Naive thymus-derived CD4-positive, alpha-beta T cell (primary cell): ENCODE data around the gene SLC52A3. TPM values are rescaled to one million over a fixed set of nuclear protein-coding genes. Genes with fewer than 3 reads are reported as not detected.

ENCODE experiments used
- polyA plus RNA-seq, 2 donors: library from polyadenylated mRNA; unstranded; fragments of 300-500 nt; fragmentation: Illumina TruSeq; gene quantifications; one replicate each; pipeline ENCODE4 v1.2.3, GENCODE V29; 2021
- total RNA-seq, 6 experiments: library from RNA in 5 of 6; stranded (reverse) in 5 of 6; gene quantifications; 1 replicate in 5 of 6; 2 replicates in 1 of 6; pipeline ENCODE4 v1.2.3 and lab custom pipeline; 2021 to 2026

Gene SLC52A3
- total and polyA plus RNA-seq, 7 experiments from 2014 or later, result not detected

Other genes with a start within 250 kb of the SLC52A3 start
- gene CSNK2A1, start 224.7 kb downstream of the SLC52A3 start, total RNA-seq, result 100 to 1,000 TPM in 1 of 5 experiments, 10 to 100 TPM in 4; 69.7 to 117 (median 90.8) TPM
- 10 to 100 TPM; 47.3 to 47.8 TPM for gene CSNK2A1, start 224.7 kb downstream of the SLC52A3 start, polyA plus RNA-seq
- not detected for gene TCF15, start 158.2 kb downstream of the SLC52A3 start, total RNA-seq
- not detected for gene TCF15, start 158.2 kb downstream of the SLC52A3 start, polyA plus RNA-seq
- gene SRXN1, start 115.3 kb downstream of the SLC52A3 start, total RNA-seq, result 10 to 100 TPM in 1 of 5 experiments, 1 to 10 TPM in 2, under 1 TPM in 2; 0.61 to 14.8 (median 1.0) TPM
- gene SRXN1, start 115.3 kb downstream of the SLC52A3 start, polyA plus RNA-seq, result under 1 TPM; 0.12 to 0.17 TPM
- gene SCRT2, start 92.7 kb downstream of the SLC52A3 start, total RNA-seq, result not detected
- gene SCRT2, start 92.7 kb downstream of the SLC52A3 start, polyA plus RNA-seq, result not detected
- 10 to 100 TPM; 10.9 to 47.4 (median 23.7) TPM for gene FAM110A, start 65.2 kb upstream of the SLC52A3 start, total RNA-seq
- gene FAM110A, start 65.2 kb upstream of the SLC52A3 start, polyA plus RNA-seq, result 10 to 100 TPM in 1 of 2 donors, 1 to 10 TPM in 1; 6.6 to 11.9 TPM
- not detected for gene ANGPT4, start 147.8 kb upstream of the SLC52A3 start, total RNA-seq
- not detected for gene ANGPT4, start 147.8 kb upstream of the SLC52A3 start, polyA plus RNA-seq
- under 1 TPM in 4 of 5 experiments, not detected in 1; 0.19 to 0.40 (median 0.23) TPM for gene RSPO4, start 233.8 kb upstream of the SLC52A3 start, total RNA-seq
- gene RSPO4, start 233.8 kb upstream of the SLC52A3 start, polyA plus RNA-seq, result not detected